CD4-positive, CD25-positive, alpha-beta regulatory T cell (primary cell): ENCODE results near the gene CDC123. TPM values are rescaled to one million over a fixed set of nuclear protein-coding genes. Genes with fewer than 3 reads are reported as not detected.
"Not testable (repeated sequence)": the region's sequence is repeated elsewhere in the genome, so short reads cannot be mapped to it uniquely, and the experiment has no call there.

Experiments
- ATAC-seq, 2 donors: fragments of 150-1000 bp; cut with Tn5 transposase; one replicate each; pipeline ENCODE4 v1.10.0; 2021; ENCODE audit warnings: low read depth in 2 of 2, moderate number of reproducible peaks in 2 of 2, moderate library complexity in 1 of 2
- DNase-seq, 3 donors: peaks; one replicate each; pipeline versions ENCODE4 v3.0.0 to v3.0.0-alpha.2; 2012 to 2022; ENCODE audit warnings: mixed read lengths in 1 of 3
- H3K27ac ChIP-seq: one replicate; pipeline ENCODE4 v1.7.0; 2013; ENCODE audit warnings: mild to moderate bottlenecking, low read length; ENCODE audit not compliant: insufficient read depth, poor library complexity, severe bottlenecking
- H3K27me3 ChIP-seq: one replicate; pipeline ENCODE4 v1.7.0; 2013; ENCODE audit warnings: low read length; ENCODE audit not compliant: control insufficient read depth, insufficient read depth
- H3K36me3 ChIP-seq: one replicate; pipeline ENCODE4 v1.7.0; 2013; ENCODE audit warnings: mild to moderate bottlenecking, low read length, moderate library complexity; ENCODE audit not compliant: control insufficient read depth, insufficient read depth
- H3K4me1 ChIP-seq: 2 replicates; pipeline ENCODE4 v1.7.0; 2013; ENCODE audit warnings: mild to moderate bottlenecking, low read length; ENCODE audit not compliant: insufficient read depth, control insufficient read depth, poor library complexity, severe bottlenecking
- H3K4me3 ChIP-seq: one replicate; pipeline ENCODE4 v1.7.0; 2013; ENCODE audit warnings: low read depth, mild to moderate bottlenecking, low read length, moderate library complexity
- H3K9me3 ChIP-seq, 2 experiments: 1 replicate in 1 of 2; 2 replicates in 1 of 2; pipeline ENCODE4 v1.7.0; 2013; ENCODE audit warnings: low read length in 2 of 2, mild to moderate bottlenecking in 1 of 2, moderate library complexity in 1 of 2; ENCODE audit not compliant: control insufficient read depth in 2 of 2
- H3K27ac Mint-ChIP-seq, 3 donors: one replicate each; pipeline ENCODE4 v1.8.0; 2020 to 2022; ENCODE audit warnings: mild to moderate bottlenecking in 3 of 3, mixed read lengths in 3 of 3, moderate library complexity in 2 of 3
- H3K27me3 Mint-ChIP-seq: one replicate; pipeline ENCODE4 v1.8.0; 2022; ENCODE audit warnings: mild to moderate bottlenecking, mixed read lengths
- H3K36me3 Mint-ChIP-seq: one replicate; pipeline ENCODE4 v1.8.0; 2020; ENCODE audit warnings: mixed read lengths
- H3K4me1 Mint-ChIP-seq, 4 donors: one replicate each; pipeline ENCODE4 v1.8.0; 2020 to 2022; ENCODE audit warnings: mixed read lengths in 4 of 4, mild to moderate bottlenecking in 1 of 4
- H3K4me3 Mint-ChIP-seq, 4 donors: one replicate each; pipeline ENCODE4 v1.8.0; 2020 to 2022; ENCODE audit warnings: mild to moderate bottlenecking in 4 of 4, mixed read lengths in 4 of 4, moderate library complexity in 3 of 4
- H3K9me3 Mint-ChIP-seq, 7 donors: one replicate each; pipeline ENCODE4 v1.8.0; 2020 to 2022; ENCODE audit warnings: mixed read lengths in 7 of 7, mild to moderate bottlenecking in 3 of 7, moderate library complexity in 2 of 7
- polyA plus RNA-seq, 4 donors: library from polyadenylated mRNA; unstranded; fragments of 300-500 nt; fragmentation: Illumina TruSeq; gene quantifications; one replicate each; pipeline ENCODE4 v1.2.3, GENCODE V29; 2021
- total RNA-seq: library from RNA; stranded (reverse); gene quantifications from one replicate; pipeline ENCODE4 v1.2.3, GENCODE V29; 2022

CDC123 gene
- total and polyA plus RNA-seq, 5 donors from 2014 or later: 50.3 to 111 (median 100) TPM

DNA sequence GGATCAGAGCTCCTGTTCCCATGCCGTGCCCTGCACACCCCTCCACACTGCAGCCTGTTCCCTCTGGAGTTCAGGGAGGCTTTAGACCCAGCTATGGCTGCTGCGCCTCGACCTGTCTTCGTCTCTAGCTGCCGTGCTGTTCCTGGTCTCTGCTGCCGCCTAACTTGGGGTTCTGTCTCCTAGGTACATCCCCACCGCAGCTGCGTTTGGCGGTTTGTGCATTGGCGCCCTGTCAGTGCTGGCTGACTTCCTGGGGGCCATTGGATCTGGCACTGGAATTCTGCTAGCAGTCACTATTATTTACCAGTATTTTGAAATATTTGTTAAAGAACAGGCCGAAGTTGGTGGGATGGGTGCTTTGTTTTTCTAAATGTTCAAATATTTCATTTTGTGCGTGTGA, 31.9 kb upstream of the CDC123 start:
- DNase-seq: no peak
- H3K27me3 ChIP-seq: no peaks in the 10 kb centered on the region
- peaks cover 62% of the 10 kb centered on the region for H3K36me3 ChIP-seq
- Mint-ChIP-seq H3K27ac (peak overlapping the region in 1 of 3 donors; percentile 26), H3K36me3 (peaks cover 36% of the 10 kb centered on the region), H3K4me3 (no peak overlapping the region), H3K4me1 (peaks cover 0 to 1% (median 0%) of the 10 kb centered on the region in 4 donors), H3K27me3 (no peaks in the 10 kb centered on the region), H3K9me3 (no peaks in the 10 kb centered on the region)
- ATAC-seq: no peak
- H3K4me1 ChIP-seq: no peaks in the 10 kb centered on the region
- no peak overlapping the region for H3K4me3 ChIP-seq
- H3K9me3 ChIP-seq: no peaks in the 10 kb centered on the region
- H3K27ac ChIP-seq: no peak overlapping the region

DNA sequence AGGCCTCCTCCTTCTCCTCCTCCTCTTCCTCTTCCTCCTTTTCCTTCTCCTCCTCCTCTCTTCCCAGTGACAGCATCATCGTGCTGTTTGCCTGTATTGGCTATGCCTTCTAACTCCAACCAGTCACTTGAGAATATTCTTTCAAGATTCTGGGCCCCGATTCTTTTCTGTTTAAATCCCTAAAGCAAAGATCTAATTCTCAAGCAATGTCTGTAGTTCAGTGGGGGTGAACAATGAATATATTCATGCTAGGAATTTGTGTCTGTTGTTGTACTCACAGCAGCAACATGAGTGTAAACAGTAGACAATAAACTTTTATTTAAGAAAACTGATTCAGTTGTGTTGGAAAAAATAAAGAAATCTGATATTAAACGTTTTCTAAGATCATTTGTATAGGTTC, 31.0 kb upstream of the CDC123 start:
- no peaks in the 10 kb centered on the region for H3K9me3 Mint-ChIP-seq
- no peaks in the 10 kb centered on the region for H3K4me1 Mint-ChIP-seq
- H3K27me3 ChIP-seq: no peaks in the 10 kb centered on the region
- H3K36me3 Mint-ChIP-seq: peaks cover 34% of the 10 kb centered on the region
- no peaks in the 10 kb centered on the region for H3K4me1 ChIP-seq
- H3K4me3 ChIP-seq: no peak overlapping the region
- H3K36me3 ChIP-seq: peaks cover 66% of the 10 kb centered on the region
- no peak overlapping the region for H3K4me3 Mint-ChIP-seq
- H3K9me3 ChIP-seq: no peaks in the 10 kb centered on the region
- H3K27me3 Mint-ChIP-seq: no peaks in the 10 kb centered on the region
- DNase-seq: no peak
- no peak overlapping the region for H3K27ac ChIP-seq
- no peak for ATAC-seq
- peak overlapping the region in 2 of 3 donors; percentile 8 to 34 for H3K27ac Mint-ChIP-seq

DNA sequence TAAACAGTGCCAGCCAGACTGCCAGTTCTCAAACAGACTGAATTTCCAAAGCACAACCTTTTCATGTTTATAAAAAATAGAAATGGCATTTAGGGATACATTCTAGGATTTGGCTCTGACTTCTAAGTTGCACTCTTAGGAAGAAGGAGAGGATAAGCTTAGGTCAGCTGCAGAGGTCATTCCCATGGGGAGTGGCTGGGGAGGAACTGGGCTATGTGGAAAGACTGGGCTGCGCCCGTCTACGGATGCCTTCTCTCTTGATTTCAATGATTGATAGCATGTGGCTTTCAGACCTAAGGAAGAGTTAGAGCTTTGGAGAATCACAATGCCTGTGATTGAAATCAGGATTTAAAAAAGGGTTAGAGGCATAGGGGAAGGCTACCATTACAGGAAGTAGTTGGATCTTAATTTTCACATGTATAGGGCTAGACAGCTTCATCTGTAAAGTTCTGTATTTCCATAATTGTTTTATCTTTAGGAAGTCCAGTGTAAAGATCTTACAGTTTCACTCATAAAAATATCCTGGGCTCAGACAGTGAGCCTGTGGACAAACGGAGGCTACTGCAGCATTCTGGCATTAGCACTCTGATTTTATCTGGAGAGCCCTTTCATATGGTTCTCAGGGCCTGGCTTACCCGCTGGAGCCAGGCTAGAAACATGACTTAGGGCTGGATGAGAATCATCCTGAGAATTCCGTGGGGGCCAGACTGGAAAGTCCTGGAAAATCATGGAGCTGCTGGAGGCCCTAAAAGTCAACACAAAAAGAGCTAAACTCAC, 29.8 kb upstream of the CDC123 start:
- peaks cover 38% of the 10 kb centered on the region for H3K36me3 Mint-ChIP-seq
- no peak overlapping the region for H3K27ac ChIP-seq
- peaks cover 72% of the 10 kb centered on the region for H3K36me3 ChIP-seq

DNA sequence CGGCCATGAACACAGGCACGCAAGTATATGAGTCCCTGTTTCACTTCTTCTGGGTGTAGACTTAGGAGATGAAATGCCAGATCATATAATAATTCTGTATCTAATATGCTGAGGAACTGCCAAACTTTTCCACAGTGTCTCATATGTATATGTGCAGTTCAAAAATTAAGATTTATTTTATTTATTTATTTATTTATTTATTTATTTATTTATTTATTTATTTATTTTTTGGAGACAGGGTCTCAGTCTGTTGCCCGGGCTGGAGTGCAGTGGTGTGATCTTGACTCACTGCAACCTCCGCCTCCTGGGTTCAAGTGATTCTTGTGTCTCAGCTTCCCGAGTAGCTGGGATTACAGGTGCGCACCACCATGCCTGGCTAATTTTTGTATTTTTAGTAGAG, 24.5 kb upstream of the CDC123 start:
- not testable (repeated sequence) for H3K9me3 Mint-ChIP-seq, H3K4me1 Mint-ChIP-seq, H3K27me3 Mint-ChIP-seq, H3K27ac Mint-ChIP-seq, H3K27ac ChIP-seq, H3K27me3 ChIP-seq, ATAC-seq, H3K4me3 ChIP-seq, DNase-seq, H3K4me3 Mint-ChIP-seq, H3K4me1 ChIP-seq, H3K9me3 ChIP-seq
- H3K36me3 Mint-ChIP-seq: peaks cover 30% of the 10 kb centered on the region
- H3K36me3 ChIP-seq: peaks cover 65% of the 10 kb centered on the region

More for the DNA sequence above, 29.8 kb upstream of the CDC123 start:
- Histone ChIP-seq H3K9me3 (no peaks in the 10 kb centered on the region), H3K4me3 (no peak overlapping the region), H3K27me3 (no peaks in the 10 kb centered on the region), H3K4me1 (no peaks in the 10 kb centered on the region)
- Mint-ChIP-seq H3K9me3 (no peaks in the 10 kb centered on the region), H3K4me3 (no peak overlapping the region), H3K27me3 (no peaks in the 10 kb centered on the region), H3K4me1 (peaks cover 0 to under 1% (median 0%) of the 10 kb centered on the region in 4 donors), H3K27ac (peak overlapping the region in 2 of 3 donors; percentile 38 to 43)
- ATAC-seq: no peak
- DNase-seq: no peak

DNA sequence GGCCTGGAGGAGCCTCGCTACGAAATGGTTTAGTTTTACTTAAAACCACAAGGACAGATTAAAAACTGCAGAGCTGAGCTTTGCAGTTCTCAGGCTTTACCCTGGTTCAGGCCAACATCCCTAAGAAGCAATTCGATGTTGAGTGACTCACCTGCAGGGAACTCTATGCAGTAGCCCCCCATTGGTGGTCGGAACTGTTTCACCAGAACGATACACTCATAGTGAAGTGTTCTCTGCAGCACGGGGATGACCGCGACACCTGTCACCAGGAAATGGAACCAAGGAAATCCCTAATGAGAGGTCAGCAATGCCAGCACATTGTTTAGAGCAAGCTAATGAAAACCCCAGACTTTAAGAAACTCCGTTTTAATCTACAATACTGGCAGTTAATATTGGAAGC, 18.3 kb upstream of the CDC123 start:
- H3K4me3 ChIP-seq: no peak overlapping the region
- Mint-ChIP-seq H3K36me3 (peaks cover 14% of the 10 kb centered on the region), H3K9me3 (no peaks in the 10 kb centered on the region), H3K4me1 (peaks cover 14 to 29% (median 18%) of the 10 kb centered on the region in 4 donors), H3K4me3 (no peak overlapping the region), H3K27me3 (no peaks in the 10 kb centered on the region), H3K27ac (no peak overlapping the region)
- no peaks in the 10 kb centered on the region for H3K9me3 ChIP-seq
- H3K36me3 ChIP-seq: peaks cover 41% of the 10 kb centered on the region
- H3K4me1 ChIP-seq: peaks cover 16% of the 10 kb centered on the region
- ATAC-seq (no peak), DNase-seq (no peak)
- no peak overlapping the region for H3K27ac ChIP-seq
- H3K27me3 ChIP-seq: no peaks in the 10 kb centered on the region

DNA sequence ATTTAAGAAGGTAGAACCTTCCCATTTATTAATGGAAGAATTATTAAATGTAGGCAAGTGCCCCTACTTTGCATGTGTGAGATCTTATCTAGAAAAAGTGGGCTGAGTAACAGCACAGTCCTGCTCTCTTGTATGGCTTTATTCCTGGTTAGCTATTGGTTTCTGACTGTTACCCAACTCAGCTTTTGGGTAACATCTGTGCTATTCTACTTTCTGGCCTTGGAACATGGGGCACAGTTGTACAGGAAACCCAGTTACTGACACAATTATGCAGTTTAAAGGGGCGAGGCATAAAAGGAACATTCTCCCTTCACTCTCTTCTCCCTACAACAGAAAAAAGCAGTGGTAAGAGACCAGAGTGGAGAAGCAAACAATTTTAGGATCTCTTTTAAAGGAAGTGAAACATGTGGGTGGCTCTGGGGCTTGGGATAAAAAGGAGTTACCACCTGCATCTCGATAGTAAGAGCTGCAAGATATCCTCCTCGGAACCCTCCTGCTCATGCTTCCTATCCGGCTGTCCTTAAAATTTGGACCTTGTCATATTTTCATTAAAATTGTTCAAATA, 16.3 kb upstream of the CDC123 start:
- Histone ChIP-seq H3K9me3 (no peaks in the 10 kb centered on the region), H3K27me3 (no peaks in the 10 kb centered on the region), H3K4me1 (peaks cover 16% of the 10 kb centered on the region), H3K27ac (peak overlapping the region; percentile 71), H3K36me3 (peaks cover 34% of the 10 kb centered on the region), H3K4me3 (no peak overlapping the region)
- DNase-seq (no peak), ATAC-seq (no peak)
- no peaks in the 10 kb centered on the region for H3K9me3 Mint-ChIP-seq
- peak overlapping the region; percentile 17 to 97 (median 40) for H3K27ac Mint-ChIP-seq
- no peaks in the 10 kb centered on the region for H3K27me3 Mint-ChIP-seq
- H3K4me3 Mint-ChIP-seq: no peak overlapping the region
- peaks cover 14 to 31% (median 20%) of the 10 kb centered on the region in 4 donors for H3K4me1 Mint-ChIP-seq
- H3K36me3 Mint-ChIP-seq: peaks cover 14% of the 10 kb centered on the region

DNA sequence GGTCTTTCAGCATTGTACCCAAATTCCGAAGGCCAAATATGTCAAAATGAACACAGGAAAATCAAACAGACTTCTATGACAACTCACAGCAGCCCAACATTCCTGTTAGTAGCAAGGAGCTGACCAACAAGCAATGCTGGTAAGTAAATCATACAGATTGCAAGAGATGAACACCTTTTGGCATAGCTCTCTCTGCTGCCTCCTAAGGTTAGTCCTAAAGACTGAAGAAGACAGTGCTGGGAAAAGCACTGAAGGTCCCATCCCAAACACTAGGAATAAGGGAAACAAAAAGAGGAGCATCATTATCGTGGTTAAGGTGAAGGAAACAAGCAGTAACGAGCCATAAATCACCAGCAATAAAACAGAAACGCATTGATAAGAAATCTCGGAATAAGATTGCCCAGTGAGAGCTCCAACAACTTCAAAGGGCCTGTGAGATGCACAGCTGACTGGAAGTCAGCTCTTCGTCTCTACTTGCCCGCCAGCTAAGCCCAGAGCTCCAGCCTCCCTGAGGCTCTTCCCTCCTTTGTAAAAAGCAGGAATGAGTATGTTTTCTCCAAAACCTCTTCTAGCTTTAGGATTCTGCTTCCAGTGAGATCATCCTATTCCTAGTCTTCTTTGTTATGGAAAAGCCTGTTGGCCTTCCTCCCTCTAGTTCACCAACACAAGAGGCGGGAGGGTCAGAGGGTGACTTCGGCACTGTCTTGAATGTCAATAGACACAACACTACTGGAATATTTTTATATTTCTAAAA, 15.6 kb upstream of the CDC123 start:
- Histone ChIP-seq H3K36me3 (peaks cover 39% of the 10 kb centered on the region), H3K4me3 (peak overlapping the region; percentile 57), H3K27me3 (no peaks in the 10 kb centered on the region), H3K27ac (peak overlapping the region; percentile 71), H3K9me3 (no peaks in the 10 kb centered on the region), H3K4me1 (peaks cover 16% of the 10 kb centered on the region)
- H3K36me3 Mint-ChIP-seq: peaks cover 22% of the 10 kb centered on the region
- ATAC-seq (no peak), DNase-seq (no peak)
- H3K4me1 Mint-ChIP-seq: peaks cover 14 to 31% (median 20%) of the 10 kb centered on the region in 4 donors
- peak overlapping the region in 1 of 4 donors; percentile 73 for H3K4me3 Mint-ChIP-seq
- H3K27ac Mint-ChIP-seq: peak overlapping the region; percentile 91 to 97 (median 92)
- H3K9me3 Mint-ChIP-seq: no peaks in the 10 kb centered on the region
- H3K27me3 Mint-ChIP-seq: no peaks in the 10 kb centered on the region
